Ascending aorta (tissue), 2 donors: ENCODE results near the gene CLASP1. TPM values are rescaled to one million over a fixed set of nuclear protein-coding genes. Genes with fewer than 3 reads are reported as not detected.

Source experiments
- DNase-seq, 2 donors: peaks; one replicate each; pipeline ENCODE4 v3.0.0-alpha.2; 2019; ENCODE audit warnings: low spot score in 2 of 2
- H3K27ac ChIP-seq, 2 donors: fragments of 200-600 bp; sonication (generic); one replicate each; pipeline ENCODE4 v1.5.1; 2016 to 2017; ENCODE audit warnings: mild to moderate bottlenecking in 1 of 2
- H3K27me3 ChIP-seq: fragments of 200-600 bp; sonication (generic); one replicate; pipeline ENCODE4 v1.5.1; 2017
- H3K36me3 ChIP-seq, 2 donors: fragments of 200-600 bp; sonication (generic); one replicate each; pipeline ENCODE4 v1.5.1; 2016
- H3K4me1 ChIP-seq, 2 donors: fragments of 200-600 bp; sonication (generic); one replicate each; pipeline ENCODE4 v1.5.1; 2016 to 2017; ENCODE audit warnings: mild to moderate bottlenecking in 1 of 2
- H3K4me3 ChIP-seq, 2 donors: fragments of 200-600 bp; sonication (generic); one replicate each; pipeline ENCODE4 v1.5.1; 2016 to 2017; ENCODE audit warnings: mild to moderate bottlenecking in 1 of 2
- H3K9me3 ChIP-seq, 2 donors: fragments of 200-600 bp; sonication (generic); one replicate each; pipeline ENCODE4 v1.5.1; 2016
- CTCF ChIP-seq, 3 experiments: fragments of 200-600 bp in 2 of 3; fragments of 450-650 bp in 1 of 3; sonication (generic) in 2 of 3; IDR thresholded peaks; one replicate each; pipeline ENCODE4 v1.5.1; 2016 to 2019; ENCODE audit warnings: antibody characterized with exemption in 3 of 3, mild to moderate bottlenecking in 1 of 3, moderate library complexity in 1 of 3
- intact Hi-C: fragments of 100-400 bp; cut with DNase I; formaldehyde crosslinking; loops from one replicate; pipeline ENCODE4 v1.15.1; 2023
- total RNA-seq: library from RNA; depleted of rRNA; stranded (reverse); fragments of >200 nt; gene quantifications from one replicate; pipeline ENCODE4 v1.1.0, GENCODE V29; 2016

The CLASP1 gene
- total RNA-seq, 1 donor from 2014 or later, result 78.0 TPM

- no peak overlapping the region for H3K27ac ChIP-seq
- H3K4me3 ChIP-seq, result no peak overlapping the region
- no peak for TF ChIP-seq CTCF (IDR thresholded peaks at IDR 0.05)
- peaks cover 0 to 5% of the 10 kb centered on the region in 2 donors for H3K36me3 ChIP-seq
- H3K4me1 ChIP-seq, result no peaks in the 10 kb centered on the region
- intact Hi-C loops, result no loop called here
- H3K27me3 ChIP-seq, result no peaks in the 10 kb centered on the region
- no peaks in the 10 kb centered on the region for H3K9me3 ChIP-seq
- no peak for DNase-seq
These were observed 16.8 kb upstream of the CLASP1 start for GRCh38 chr2:121666042-121666441.

- no peak for TF ChIP-seq CTCF (IDR thresholded peaks at IDR 0.05)
These were observed 16.2 kb upstream of the CLASP1 start for GRCh38 chr2:121665504-121665903.

GRCh38 chr2:121664713-121665112 is 15.5 kb upstream of the CLASP1 start:
- no peak for TF ChIP-seq CTCF (IDR thresholded peaks at IDR 0.05)
- H3K9me3 ChIP-seq, result no peaks in the 10 kb centered on the region
- H3K27me3 ChIP-seq, result no peaks in the 10 kb centered on the region
- intact Hi-C loops, result no loop called here
- no peak for DNase-seq
- H3K4me1 ChIP-seq, result no peaks in the 10 kb centered on the region
- H3K4me3 ChIP-seq, result no peak overlapping the region
- peaks cover 0 to 5% of the 10 kb centered on the region in 2 donors for H3K36me3 ChIP-seq
- no peak overlapping the region for H3K27ac ChIP-seq

More at GRCh38 chr2:121665504-121665903, 16.2 kb upstream of the CLASP1 start:
- H3K27me3 ChIP-seq, result no peaks in the 10 kb centered on the region
- H3K4me1 ChIP-seq, result no peaks in the 10 kb centered on the region
- H3K9me3 ChIP-seq, result no peaks in the 10 kb centered on the region
- peaks cover 0 to 5% of the 10 kb centered on the region in 2 donors for H3K36me3 ChIP-seq
- DNase-seq, result no peak
- intact Hi-C loops, result no loop called here
- no peak overlapping the region for H3K27ac ChIP-seq
- no peak overlapping the region for H3K4me3 ChIP-seq

- no peak for DNase-seq
- H3K9me3 ChIP-seq, result no peaks in the 10 kb centered on the region
- no peak overlapping the region for H3K27ac ChIP-seq
- intact Hi-C loops, result no loop called here
- H3K4me3 ChIP-seq, result no peak overlapping the region
- TF ChIP-seq CTCF (IDR thresholded peaks at IDR 0.05), result no peak
- no peaks in the 10 kb centered on the region for H3K4me1 ChIP-seq
- no peaks in the 10 kb centered on the region for H3K27me3 ChIP-seq
- H3K36me3 ChIP-seq, result peaks cover 0 to 5% of the 10 kb centered on the region in 2 donors
These were observed 14.8 kb upstream of the CLASP1 start for GRCh38 chr2:121664086-121664485.

GRCh38 chr2:121663434-121663833 is 14.2 kb upstream of the CLASP1 start:
- intact Hi-C loops, result no loop called here
- no peak for TF ChIP-seq CTCF (IDR thresholded peaks at IDR 0.05)

GRCh38 chr2:121662656-121663055 is 13.4 kb upstream of the CLASP1 start:
- intact Hi-C loops, result no loop called here
- TF ChIP-seq CTCF (IDR thresholded peaks at IDR 0.05), result no peak
- H3K36me3 ChIP-seq, result peaks cover 0 to 5% of the 10 kb centered on the region in 2 donors
- DNase-seq, result no peak
- H3K4me3 ChIP-seq, result no peak overlapping the region
- H3K9me3 ChIP-seq, result no peaks in the 10 kb centered on the region
- no peaks in the 10 kb centered on the region for H3K4me1 ChIP-seq
- H3K27me3 ChIP-seq, result no peaks in the 10 kb centered on the region
- no peak overlapping the region for H3K27ac ChIP-seq

More at GRCh38 chr2:121663434-121663833, 14.2 kb upstream of the CLASP1 start:
- H3K4me3 ChIP-seq, result no peak overlapping the region
- no peaks in the 10 kb centered on the region for H3K9me3 ChIP-seq
- no peak overlapping the region for H3K27ac ChIP-seq
- peaks cover 0 to 5% of the 10 kb centered on the region in 2 donors for H3K36me3 ChIP-seq
- no peaks in the 10 kb centered on the region for H3K27me3 ChIP-seq
- no peak for DNase-seq
- H3K4me1 ChIP-seq, result no peaks in the 10 kb centered on the region
